MCF 10A (cell line): Measurements from ENCODE around the gene HECW1. TPM values are rescaled to one million over a fixed set of nuclear protein-coding genes. Genes with fewer than 3 reads are reported as not detected.

ENCODE experiments used
- BruUV-seq: library from RNA; stranded (reverse); fragments of 400-500 nt; replicated peaks from 2 replicates; lab custom pipeline; 2021; lab: Mats Ljungman, UMichigan
- CTCF ChIA-PET: fragments of 300-600 bp; sonication (Branson Sonifier 250); formaldehyde crosslinking; extraction: SDS; loops from one replicate; lab custom pipeline; 2021; ENCODE audit warnings: antibody characterized with exemption, inconsistent platforms; lab: Yijun Ruan, JAX
- POLR2A ChIA-PET: fragments of 300-600, 350-650 bp; sonication (Branson Sonifier 250); formaldehyde crosslinking; extraction: SDS; loops from one replicate; lab custom pipeline; 2020; ENCODE audit warnings: antibody characterized with exemption, inconsistent platforms; lab: Yijun Ruan, JAX
- DNase-seq: peaks from one replicate; pipeline ENCODE4 v3.0.0-alpha.2; 2018; ENCODE audit not compliant: unreplicated experiment
- H3K27ac Mint-ChIP-seq: one replicate; pipeline ENCODE4 v1.8.0; 2022; ENCODE audit warnings: mild to moderate bottlenecking, low read depth, mixed read lengths; ENCODE audit not compliant: unreplicated experiment
- H3K27me3 Mint-ChIP-seq: one replicate; pipeline ENCODE4 v1.8.0; 2022; ENCODE audit warnings: mixed read lengths; ENCODE audit not compliant: insufficient read depth, unreplicated experiment
- H3K36me3 Mint-ChIP-seq: one replicate; pipeline ENCODE4 v1.8.0; 2022; ENCODE audit warnings: mild to moderate bottlenecking, moderate library complexity, mixed read lengths; ENCODE audit not compliant: insufficient read depth, unreplicated experiment
- H3K4me1 Mint-ChIP-seq: one replicate; pipeline ENCODE4 v1.8.0; 2022; ENCODE audit warnings: mixed read lengths; ENCODE audit not compliant: insufficient read depth, unreplicated experiment
- H3K4me3 Mint-ChIP-seq: one replicate; pipeline ENCODE4 v1.8.0; 2022; ENCODE audit warnings: mild to moderate bottlenecking, moderate library complexity, mixed read lengths; ENCODE audit not compliant: unreplicated experiment
- H3K9me3 Mint-ChIP-seq: one replicate; pipeline ENCODE4 v1.8.0; 2022; ENCODE audit warnings: mixed read lengths; ENCODE audit not compliant: unreplicated experiment
- intact Hi-C: fragments of 100-400 bp; cut with micrococcal nuclease; formaldehyde crosslinking; loops from 2 replicates; pipeline ENCODE4 v1.14.1; 2022
- total RNA-seq: library from RNA; stranded (reverse); gene quantifications from 2 replicates; pipeline ENCODE4 v1.2.3, GENCODE V29; 2022
- TF ChIP-seq, protein P1 (sequence below): fragments of 200-600 bp; IDR thresholded peaks from one replicate; pipeline ENCODE4 v1.8.0; 2022; ENCODE audit warnings: antibody characterized with exemption, mild to moderate bottlenecking; ENCODE audit not compliant: unreplicated experiment

HECW1 gene
- total RNA-seq, 1 experiment from 2014 or later = not detected

DNA sequence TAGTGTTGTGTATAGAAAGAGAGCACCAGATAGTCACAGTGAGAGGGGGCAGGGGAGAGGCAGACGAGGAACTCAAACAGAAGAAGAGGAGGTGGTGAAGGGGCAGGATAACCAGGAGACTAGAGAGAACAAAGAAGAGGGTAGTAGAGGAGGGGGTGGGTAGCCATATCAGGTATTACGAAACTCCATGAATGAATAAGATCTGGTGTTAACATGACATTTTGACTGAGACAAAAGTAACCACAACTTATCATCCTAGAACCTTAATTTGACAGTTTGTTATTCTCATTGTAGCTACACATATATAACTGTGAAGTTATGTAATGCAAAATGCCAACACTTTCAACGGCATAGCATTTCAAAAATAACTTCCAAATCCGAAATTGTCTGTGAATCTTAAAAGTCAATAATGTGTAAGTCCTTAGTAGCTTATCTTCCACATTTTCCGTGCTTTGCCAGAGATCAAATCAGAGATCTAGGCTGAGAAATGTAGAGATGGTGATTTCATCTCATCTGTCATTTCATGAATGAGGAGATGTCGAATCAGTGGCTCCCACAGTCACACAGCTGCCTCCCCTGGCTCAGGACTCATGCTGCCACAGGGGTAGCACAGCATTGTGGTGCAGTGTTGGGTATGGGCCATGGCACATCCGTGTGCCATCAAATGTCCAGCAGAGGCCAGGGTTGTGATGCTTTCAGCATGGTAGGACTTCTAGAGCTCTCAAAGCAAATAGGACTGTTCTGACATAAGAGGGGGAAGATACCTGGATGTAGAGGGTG is 202.1 kb downstream of the HECW1 start:
- TF ChIP-seq, protein P1, sequence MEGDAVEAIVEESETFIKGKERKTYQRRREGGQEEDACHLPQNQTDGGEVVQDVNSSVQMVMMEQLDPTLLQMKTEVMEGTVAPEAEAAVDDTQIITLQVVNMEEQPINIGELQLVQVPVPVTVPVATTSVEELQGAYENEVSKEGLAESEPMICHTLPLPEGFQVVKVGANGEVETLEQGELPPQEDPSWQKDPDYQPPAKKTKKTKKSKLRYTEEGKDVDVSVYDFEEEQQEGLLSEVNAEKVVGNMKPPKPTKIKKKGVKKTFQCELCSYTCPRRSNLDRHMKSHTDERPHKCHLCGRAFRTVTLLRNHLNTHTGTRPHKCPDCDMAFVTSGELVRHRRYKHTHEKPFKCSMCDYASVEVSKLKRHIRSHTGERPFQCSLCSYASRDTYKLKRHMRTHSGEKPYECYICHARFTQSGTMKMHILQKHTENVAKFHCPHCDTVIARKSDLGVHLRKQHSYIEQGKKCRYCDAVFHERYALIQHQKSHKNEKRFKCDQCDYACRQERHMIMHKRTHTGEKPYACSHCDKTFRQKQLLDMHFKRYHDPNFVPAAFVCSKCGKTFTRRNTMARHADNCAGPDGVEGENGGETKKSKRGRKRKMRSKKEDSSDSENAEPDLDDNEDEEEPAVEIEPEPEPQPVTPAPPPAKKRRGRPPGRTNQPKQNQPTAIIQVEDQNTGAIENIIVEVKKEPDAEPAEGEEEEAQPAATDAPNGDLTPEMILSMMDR = no peak
- ChIA-PET CTCF (interaction anchor here (0.6 to 1.2 kb wide), 4 partner anchors 9 to 140 kb away, joined by 3 to 4 read pairs (median 3); no protein-coding TSS in a partner anchor), POLR2A (interaction anchor here (0.6 kb wide), 1 partner anchor 10 kb away, joined by 4 read pairs; no protein-coding TSS in a partner anchor)
- no peak for DNase-seq
- H3K27ac Mint-ChIP-seq = no peak overlapping the region
- intact Hi-C loops = no loop called here
- no peaks in the 10 kb centered on the region for H3K36me3 Mint-ChIP-seq
- peaks cover 5% of the 10 kb centered on the region for H3K4me1 Mint-ChIP-seq
- BruUV-seq = no TSS peak
- no peak overlapping the region for H3K4me3 Mint-ChIP-seq
- no peaks in the 10 kb centered on the region for H3K9me3 Mint-ChIP-seq
- no peaks in the 10 kb centered on the region for H3K27me3 Mint-ChIP-seq

DNA sequence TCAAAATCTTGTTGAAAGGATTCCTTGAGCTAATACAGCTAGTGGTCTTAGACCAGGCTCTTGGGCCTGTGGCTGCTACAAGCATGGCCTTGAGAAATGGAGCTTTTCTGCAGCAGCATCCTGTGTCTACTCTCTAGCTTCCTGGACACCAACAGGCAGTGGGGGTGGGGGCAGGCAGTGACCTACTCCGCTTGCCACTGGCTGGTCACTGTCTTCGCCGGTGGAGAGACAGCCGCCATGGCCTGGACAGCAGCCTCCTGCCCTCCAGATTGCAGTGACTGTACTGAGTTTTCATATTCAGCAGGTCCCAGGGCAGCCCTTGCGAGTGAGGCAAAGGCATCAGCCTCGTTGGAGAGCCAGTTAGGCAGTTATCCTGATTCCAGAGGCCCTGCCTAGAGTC is 204.6 kb downstream of the HECW1 start:
- H3K27me3 Mint-ChIP-seq = no peaks in the 10 kb centered on the region
- no peak overlapping the region for H3K27ac Mint-ChIP-seq
- ChIA-PET CTCF (interaction anchor here (0.8 to 1.6 kb wide), 4 partner anchors 11 to 124 kb away, joined by 3 to 4 read pairs (median 3); no protein-coding TSS in a partner anchor), POLR2A (interaction anchor here (1.9 kb wide), 1 partner anchor 12 kb away, joined by 4 read pairs; no protein-coding TSS in a partner anchor)
- BruUV-seq = no TSS peak
- TF ChIP-seq, protein P1 = no peak
- no peak overlapping the region for H3K4me3 Mint-ChIP-seq
- no peaks in the 10 kb centered on the region for H3K36me3 Mint-ChIP-seq
- H3K9me3 Mint-ChIP-seq = peaks cover under 1% of the 10 kb centered on the region
- peaks cover 5% of the 10 kb centered on the region for H3K4me1 Mint-ChIP-seq
- intact Hi-C loops = no loop called here
- no peak for DNase-seq

DNA sequence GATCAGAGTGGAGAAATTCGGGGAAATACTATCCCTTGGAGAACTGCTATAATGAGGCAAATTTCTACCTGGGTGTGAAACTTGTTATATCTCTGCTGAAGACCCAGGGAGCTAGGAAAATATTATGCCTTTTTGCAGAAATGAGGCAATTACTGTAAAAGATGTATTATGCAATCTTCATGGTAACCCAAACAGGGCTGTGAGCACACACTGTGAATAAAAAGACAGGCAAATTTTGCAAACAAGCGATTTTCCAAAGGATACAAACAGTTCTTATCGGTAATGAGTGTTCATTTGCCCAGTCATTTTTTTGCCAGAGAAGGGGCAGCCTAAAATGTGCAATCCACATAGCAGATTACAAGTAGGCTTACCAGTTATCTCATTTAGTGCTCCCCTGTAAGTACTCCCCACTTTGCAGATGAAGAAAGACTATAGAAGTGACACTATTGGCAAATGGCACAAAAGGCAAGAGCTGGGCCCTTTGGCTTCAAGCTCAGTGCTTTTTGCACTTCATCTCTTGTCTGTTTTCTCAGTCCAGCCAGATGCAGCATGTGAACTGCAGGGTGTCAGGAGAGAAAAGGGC is 205.8 kb downstream of the HECW1 start:
- intact Hi-C loops = no loop called here
- no TSS peak for BruUV-seq
- no peak overlapping the region for H3K4me3 Mint-ChIP-seq

More for the DNA sequence above, 205.8 kb downstream of the HECW1 start:
- H3K4me1 Mint-ChIP-seq = peaks cover 5% of the 10 kb centered on the region
- H3K9me3 Mint-ChIP-seq = peaks cover 6% of the 10 kb centered on the region
- no peak for DNase-seq
- TF ChIP-seq, protein P1 = no peak
- no peaks in the 10 kb centered on the region for H3K27me3 Mint-ChIP-seq
- no peak overlapping the region for H3K27ac Mint-ChIP-seq
- no peaks in the 10 kb centered on the region for H3K36me3 Mint-ChIP-seq
- ChIA-PET POLR2A (interaction anchor here (0.6 kb wide), 2 partner anchors 19 to 1329 kb away, joined by 3 read pairs; no protein-coding TSS in a partner anchor), CTCF (interaction anchor here (0.9 kb wide), 1 partner anchor 136 kb away, joined by 3 read pairs; no protein-coding TSS in a partner anchor)
